SK-N-MC (cell line): ENCODE data around the gene WFDC5.

Experiments used
- EZH2 ChIP-seq: fragments of 200-600 bp; sonication (generic); IDR thresholded peaks from one replicate; pipeline ENCODE4 v1.6.1; 2017; ENCODE audit warnings: antibody characterized with exemption
- FOXP2 ChIP-seq: optimal IDR thresholded peaks from 2 replicates; pipeline ENCODE3; 2011; ENCODE audit warnings: mild to moderate bottlenecking, moderate library complexity; ENCODE audit not compliant: insufficient read depth; ENCODE audit errors: extremely low read length, control extremely low read depth
- POLR2AphosphoS5 ChIP-seq: IDR thresholded peaks from 2 replicates; pipeline ENCODE4 v1.6.1; 2012; ENCODE audit warnings: mild to moderate bottlenecking, low read depth, low read length, borderline replicate concordance

- TF ChIP-seq POLR2AphosphoS5 (no peak), EZH2 (no peak), FOXP2 (no peak)
Observed at GRCh38 chr20:45105317-45105716, 9.7 kb downstream of the WFDC5 start.
